BLaER1 treated with 17β-estradiol and CSF1 and Interleukin-3, amounts not matched to agents 10 nM and 100 nM (cell line): ENCODE measurements around the gene ZNF512B.

Source experiments
- H3K27ac ChIP-seq, 11 experiments: shearing (Covaris generic); formaldehyde crosslinking; 2 replicates each; pipeline ENCODE4 v1.8.1; 2022
- H3K27me3 ChIP-seq, 11 experiments: shearing (Covaris generic); formaldehyde crosslinking; 2 replicates each; pipeline ENCODE4 v1.8.1; 2022
- H3K36me3 ChIP-seq, 11 experiments: shearing (Covaris generic); formaldehyde crosslinking; 2 replicates each; pipeline ENCODE4 v1.8.1; 2022
- H3K4me1 ChIP-seq, 10 experiments: shearing (Covaris generic); formaldehyde crosslinking; 2 replicates each; pipeline ENCODE4 v1.8.1; 2022
- H3K4me2 ChIP-seq, 11 experiments: shearing (Covaris generic); formaldehyde crosslinking; 2 replicates each; pipeline ENCODE4 v1.8.1; 2022
- H3K4me3 ChIP-seq, 10 experiments: shearing (Covaris generic); formaldehyde crosslinking; 2 replicates each; pipeline ENCODE4 v1.8.1; 2022
- H3K9ac ChIP-seq, 11 experiments: shearing (Covaris generic); formaldehyde crosslinking; 2 replicates each; pipeline ENCODE4 v1.8.1; 2022
- H3K9me3 ChIP-seq, 11 experiments: shearing (Covaris generic); formaldehyde crosslinking; replicated peaks in 1 of 11; 2 replicates each; pipeline ENCODE4 v1.8.1; 2022
- H4K20me1 ChIP-seq, 11 experiments: shearing (Covaris generic); formaldehyde crosslinking; 2 replicates each; pipeline ENCODE4 v1.8.1; 2022
- Cebpa-rat ChIP-seq, 11 experiments: shearing (Covaris generic); IDR thresholded peaks; 2 replicates each; pipeline ENCODE4 v1.8.1; 2022

The ZNF512B gene

DNA sequence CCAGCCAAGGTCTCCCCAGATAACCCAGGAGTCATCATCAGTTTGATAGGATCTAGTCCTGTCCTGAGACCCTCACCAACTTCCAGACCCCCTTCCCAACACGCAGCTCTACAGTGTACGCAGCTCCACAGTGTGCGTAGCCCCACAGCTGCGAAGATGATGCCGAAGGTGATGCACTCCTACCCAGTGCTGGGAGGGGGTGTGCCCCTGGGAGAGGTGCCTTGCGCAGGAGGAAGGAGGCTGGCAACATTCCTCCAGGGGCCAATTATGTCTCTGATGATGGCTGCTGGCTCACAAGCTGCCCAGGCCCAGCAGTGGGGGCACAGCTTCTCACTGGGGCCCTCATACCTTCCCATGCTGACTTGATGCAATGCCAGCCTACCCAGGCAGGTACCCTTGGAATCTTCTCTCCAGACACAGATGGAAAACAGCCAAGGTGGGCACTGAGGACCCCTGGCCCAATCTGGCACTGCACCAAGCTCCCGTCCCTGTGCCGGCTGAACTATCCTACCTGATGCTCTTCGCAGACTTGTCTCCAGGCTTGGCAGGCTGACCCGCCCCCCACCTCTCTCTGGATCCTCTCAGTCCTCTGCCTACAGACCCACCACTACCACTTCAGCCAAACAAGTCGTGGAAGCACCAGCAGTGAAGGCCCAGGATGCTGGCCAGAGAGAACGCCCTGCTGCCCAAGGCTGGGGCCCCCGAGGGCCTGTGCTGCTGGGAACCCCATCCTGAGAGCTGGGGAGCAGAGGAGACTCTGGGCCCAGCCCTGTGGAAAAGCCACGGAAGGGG is 1.4 kb downstream of the ZNF512B start:
- Histone ChIP-seq H3K4me3 (peak overlapping the region; percentile 73 to 86 (median 79)), H3K27ac (peak overlapping the region; percentile 86 to 96 (median 89); a peak in 19 of 22 replicates), H3K9me3 (peaks cover 15 to 43% (median 38%) of the 10 kb centered on the region in 11 experiments), H3K9ac (peak overlapping the region; percentile 90 to 99 (median 94)), H3K4me2 (peak overlapping the region; percentile 93 to 100 (median 99)), H3K27me3 (no peaks in the 10 kb centered on the region; a peak in 1 of 22 replicates), H3K4me1 (peaks cover 14 to 34% (median 29%) of the 10 kb centered on the region in 10 experiments), H3K36me3 (peaks cover 33 to 40% (median 38%) of the 10 kb centered on the region in 11 experiments), H4K20me1 (no peaks in the 10 kb centered on the region)
- no peak for TF ChIP-seq Cebpa-rat (IDR thresholded peaks at IDR 0.05)

DNA sequence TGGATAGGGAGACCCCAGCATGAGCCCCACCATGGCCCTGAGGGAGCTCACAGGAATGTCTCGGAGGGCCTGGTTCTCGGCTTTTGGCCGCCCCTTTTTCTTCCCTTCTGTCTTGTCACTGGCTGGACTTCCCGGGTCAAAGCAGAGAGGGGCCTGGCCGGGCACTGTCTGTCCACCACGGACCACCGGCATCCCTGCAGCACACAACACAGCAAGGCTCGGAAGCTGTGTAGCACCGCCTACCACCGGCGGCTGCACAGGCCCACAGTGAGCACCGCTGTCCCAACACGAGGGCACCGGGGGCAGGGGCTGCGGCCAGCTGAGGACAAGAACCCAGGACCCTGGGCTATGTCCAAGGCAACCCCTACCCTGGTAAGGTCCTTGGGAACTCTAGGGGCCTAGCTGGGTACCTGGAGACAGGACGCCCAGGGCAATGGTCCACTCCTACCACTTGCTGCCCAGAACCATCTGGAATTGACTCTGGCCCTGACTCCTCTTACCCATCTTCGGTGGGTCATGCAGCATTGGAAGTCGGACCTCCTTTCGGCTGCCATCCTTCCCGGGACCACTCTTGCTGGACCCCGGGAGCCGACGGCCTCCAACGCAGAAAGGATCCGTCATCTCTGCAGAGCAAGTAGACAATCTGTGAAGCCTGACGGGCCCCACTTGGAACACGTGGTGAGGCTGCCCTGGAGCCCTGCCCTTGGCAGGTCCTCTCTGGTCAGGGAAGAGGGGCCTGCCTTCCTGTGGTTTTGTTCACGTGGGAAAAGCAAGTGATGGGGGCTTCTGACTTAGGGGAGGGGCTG is 2.2 kb downstream of the ZNF512B start:
- Histone ChIP-seq H3K4me1 (peaks cover 14 to 32% (median 26%) of the 10 kb centered on the region in 10 experiments), H3K36me3 (peaks cover 41 to 48% (median 46%) of the 10 kb centered on the region in 11 experiments), H3K27ac (peak overlapping the region in 1 of 11 experiments; percentile 96; a peak in 1 of 22 replicates), H3K9me3 (peaks cover 15 to 47% (median 38%) of the 10 kb centered on the region in 11 experiments), H3K4me3 (peak overlapping the region in 2 of 10 experiments; percentile 73 to 86; a peak in 3 of 20 replicates), H3K4me2 (peak overlapping the region in 3 of 11 experiments; percentile 98 to 99 (median 99); a peak in 7 of 22 replicates), H3K9ac (peak overlapping the region in 3 of 11 experiments; percentile 92 to 99 (median 95); a peak in 3 of 22 replicates), H3K27me3 (no peaks in the 10 kb centered on the region; a peak in 1 of 22 replicates), H4K20me1 (no peaks in the 10 kb centered on the region)
- no peak for TF ChIP-seq Cebpa-rat (IDR thresholded peaks at IDR 0.05)

DNA sequence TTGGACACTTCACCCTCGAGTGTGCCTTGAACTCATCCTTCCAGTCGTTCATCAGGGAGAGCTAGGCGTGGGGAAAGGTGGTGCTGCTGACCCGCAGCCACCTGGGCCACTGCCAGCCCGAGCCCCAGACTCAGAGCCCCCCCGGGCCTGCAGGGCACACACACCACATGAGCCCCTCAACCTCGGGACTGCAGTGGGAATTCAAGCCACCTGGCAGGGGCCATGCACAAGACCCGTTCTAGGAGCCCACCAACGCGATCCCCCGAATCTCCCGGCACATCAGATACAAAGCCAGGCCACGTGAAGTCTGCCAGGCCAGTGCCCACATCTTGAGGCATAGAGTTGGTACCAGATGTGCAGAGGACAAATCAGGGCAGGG is 2.8 kb downstream of the ZNF512B start:
- H3K4me2 ChIP-seq: no peak overlapping the region
- H3K4me1 ChIP-seq: peaks cover 14 to 26% (median 21%) of the 10 kb centered on the region in 10 experiments
- peaks cover 15 to 47% (median 38%) of the 10 kb centered on the region in 11 experiments for H3K9me3 ChIP-seq
- no peak overlapping the region for H3K27ac ChIP-seq
- H4K20me1 ChIP-seq: peaks cover 0 to 4% (median 0%) of the 10 kb centered on the region in 11 experiments; a peak in 1 of 22 replicates
- H3K36me3 ChIP-seq: peaks cover 47 to 54% (median 52%) of the 10 kb centered on the region in 11 experiments
- H3K9ac ChIP-seq: no peak overlapping the region; a peak in 1 of 22 replicates
- no peaks in the 10 kb centered on the region; a peak in 1 of 22 replicates for H3K27me3 ChIP-seq
- no peak for TF ChIP-seq Cebpa-rat (IDR thresholded peaks at IDR 0.05)
- H3K4me3 ChIP-seq: peak overlapping the region in 3 of 10 experiments; percentile 11 to 36 (median 12); a peak in 2 of 20 replicates

DNA sequence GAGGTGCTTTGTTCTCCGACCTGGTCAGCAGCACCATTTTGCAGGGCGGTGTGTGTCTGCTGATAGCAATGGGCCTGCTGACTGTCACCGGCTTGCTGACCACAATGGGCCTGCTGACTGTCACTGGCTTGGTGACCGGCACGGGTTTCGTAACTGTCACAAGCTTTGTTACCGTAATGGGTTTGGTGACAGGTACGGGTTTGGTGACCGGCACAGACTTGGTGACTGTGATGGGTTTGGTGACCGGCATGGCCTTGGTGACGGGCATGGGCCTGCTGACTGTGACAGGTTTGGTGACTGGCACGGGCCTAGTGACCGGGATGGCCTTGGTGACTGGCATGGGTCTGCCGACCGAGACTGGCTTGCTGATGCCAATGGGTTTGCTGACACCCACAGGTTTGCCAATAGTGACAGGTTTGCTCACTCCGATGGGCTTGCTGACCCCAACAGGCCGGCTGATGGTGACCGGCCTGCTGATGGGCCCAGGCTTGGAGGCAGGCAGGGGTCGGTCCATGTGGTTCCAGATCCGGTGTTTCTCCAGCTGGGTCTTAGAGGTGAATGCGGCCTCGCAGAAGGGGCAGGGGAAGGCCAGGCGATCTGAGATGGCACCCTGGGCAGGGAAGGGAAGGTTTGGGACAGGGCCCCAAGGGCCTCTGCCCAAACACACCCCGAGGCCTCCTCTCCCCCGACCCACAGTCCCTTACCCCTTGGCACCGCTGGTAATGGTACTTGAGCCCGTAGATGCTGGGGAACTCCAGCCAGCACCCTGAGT is 3.4 kb downstream of the ZNF512B start:
- peaks cover 53 to 60% (median 57%) of the 10 kb centered on the region in 11 experiments for H3K36me3 ChIP-seq
- peak overlapping the region in 4 of 10 experiments; percentile 11 to 36 (median 23); a peak in 3 of 20 replicates for H3K4me3 ChIP-seq
- no peak overlapping the region for H3K4me2 ChIP-seq
- TF ChIP-seq Cebpa-rat (IDR thresholded peaks at IDR 0.05): no peak
- peaks cover 14 to 22% (median 19%) of the 10 kb centered on the region in 10 experiments for H3K4me1 ChIP-seq
- no peaks in the 10 kb centered on the region; a peak in 1 of 22 replicates for H3K27me3 ChIP-seq
- H3K27ac ChIP-seq: no peak overlapping the region
- no peak overlapping the region; a peak in 1 of 22 replicates for H3K9ac ChIP-seq
- peaks cover 15 to 47% (median 38%) of the 10 kb centered on the region in 11 experiments for H3K9me3 ChIP-seq
- peaks cover 0 to 8% (median 0%) of the 10 kb centered on the region in 11 experiments; a peak in 2 of 22 replicates for H4K20me1 ChIP-seq

DNA sequence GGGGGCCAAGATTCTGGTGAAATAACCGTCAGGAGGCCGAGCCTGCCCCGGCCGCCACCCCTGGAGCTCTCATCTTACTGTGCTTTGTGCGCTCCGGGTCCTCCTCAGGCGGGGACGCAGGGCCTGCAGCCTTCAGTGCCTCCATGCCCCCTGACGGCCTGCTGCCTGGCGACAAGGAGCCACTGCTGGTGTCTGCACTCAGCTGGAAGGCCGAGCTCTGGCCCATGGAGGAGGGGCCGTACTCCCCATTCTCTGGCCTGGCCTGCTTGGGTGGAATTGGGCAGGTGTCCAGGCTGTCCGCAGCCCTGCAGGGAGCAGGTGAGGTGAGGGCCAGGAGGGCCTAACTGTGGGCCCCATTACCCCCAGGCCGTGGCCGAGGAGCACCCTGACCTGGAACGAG is 5.3 kb downstream of the ZNF512B start:
- H3K27ac ChIP-seq: no peak overlapping the region
- no peaks in the 10 kb centered on the region for H3K27me3 ChIP-seq
- TF ChIP-seq Cebpa-rat (IDR thresholded peaks at IDR 0.05): no peak
- no peak overlapping the region for H3K9ac ChIP-seq
- H3K4me2 ChIP-seq: no peak overlapping the region
- H3K4me3 ChIP-seq: no peak overlapping the region
- H3K9me3 ChIP-seq: peaks cover 15 to 47% (median 38%) of the 10 kb centered on the region in 11 experiments
- peaks cover 60 to 78% (median 71%) of the 10 kb centered on the region in 11 experiments for H3K36me3 ChIP-seq
- H4K20me1 ChIP-seq: peaks cover 0 to 23% (median 0%) of the 10 kb centered on the region in 11 experiments; a peak in 3 of 22 replicates
- H3K4me1 ChIP-seq: peaks cover 10 to 18% (median 14%) of the 10 kb centered on the region in 10 experiments

DNA sequence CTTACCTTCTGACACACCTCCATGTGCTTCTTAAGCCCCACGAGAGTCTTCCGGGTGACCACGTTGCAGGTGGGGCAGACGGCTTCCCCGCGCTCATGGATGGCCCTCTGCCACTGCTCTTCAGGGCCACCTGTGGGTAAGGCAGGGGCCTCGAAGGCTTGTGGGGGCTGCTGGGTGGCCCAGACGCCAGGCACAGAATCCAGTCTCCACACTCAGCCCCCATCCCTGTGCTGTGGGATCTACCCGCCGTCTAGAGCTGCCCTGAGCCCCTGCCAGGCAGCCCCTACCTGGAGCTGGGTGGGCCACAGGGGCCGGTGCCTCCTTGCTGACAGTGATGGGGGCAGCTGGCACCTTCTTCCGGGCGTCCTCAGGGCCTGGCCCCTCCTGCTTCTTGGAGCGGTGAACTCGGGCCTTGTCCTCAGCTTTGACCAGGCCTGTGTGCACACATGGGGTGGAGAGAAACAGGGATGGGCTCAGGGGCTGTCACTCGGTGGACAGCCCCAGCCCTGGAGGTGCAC is 5.9 kb downstream of the ZNF512B start:
- Histone ChIP-seq H3K36me3 (peaks cover 63 to 84% (median 77%) of the 10 kb centered on the region in 11 experiments), H3K27ac (no peak overlapping the region)

DNA sequence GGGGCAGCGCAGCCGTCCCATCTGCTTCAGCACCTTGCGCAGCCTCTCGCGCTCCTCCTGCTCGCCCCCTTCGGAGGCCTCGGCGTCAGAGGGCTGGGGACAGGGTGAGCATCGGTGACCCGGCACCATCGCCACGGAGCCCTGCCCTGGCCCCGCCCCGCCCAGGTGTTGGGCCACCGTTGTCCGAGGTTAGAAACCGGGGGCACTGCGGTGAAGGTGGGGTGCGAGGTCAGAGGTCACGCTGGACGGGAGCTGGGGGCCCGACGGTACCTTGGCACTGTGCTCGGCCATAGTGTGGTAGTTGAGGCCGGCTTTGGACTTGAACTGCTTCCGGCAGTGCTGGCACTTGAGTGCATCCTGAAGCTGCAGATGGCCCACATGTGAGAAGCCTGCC is 6.4 kb downstream of the ZNF512B start:
- no peak for TF ChIP-seq Cebpa-rat (IDR thresholded peaks at IDR 0.05)
- H3K4me3 ChIP-seq: no peak overlapping the region
- H4K20me1 ChIP-seq: peaks cover 0 to 28% (median 0%) of the 10 kb centered on the region in 11 experiments; a peak in 3 of 22 replicates
- H3K4me2 ChIP-seq: no peak overlapping the region
- H3K4me1 ChIP-seq: peaks cover 6 to 21% (median 16%) of the 10 kb centered on the region in 10 experiments
- no peak overlapping the region for H3K27ac ChIP-seq
- no peaks in the 10 kb centered on the region for H3K27me3 ChIP-seq
- H3K9ac ChIP-seq: no peak overlapping the region
- H3K9me3 ChIP-seq: peaks cover 15 to 45% (median 38%) of the 10 kb centered on the region in 11 experiments
- peaks cover 62 to 88% (median 79%) of the 10 kb centered on the region in 11 experiments for H3K36me3 ChIP-seq

More for the DNA sequence above, 5.9 kb downstream of the ZNF512B start:
- TF ChIP-seq Cebpa-rat (IDR thresholded peaks at IDR 0.05): no peak
- Histone ChIP-seq H3K4me3 (no peak overlapping the region), H4K20me1 (peaks cover 0 to 28% (median 0%) of the 10 kb centered on the region in 11 experiments; a peak in 3 of 22 replicates), H3K27me3 (no peaks in the 10 kb centered on the region), H3K4me1 (peaks cover 6 to 21% (median 16%) of the 10 kb centered on the region in 10 experiments), H3K9ac (no peak overlapping the region), H3K9me3 (peaks cover 15 to 47% (median 38%) of the 10 kb centered on the region in 11 experiments), H3K4me2 (no peak overlapping the region)
